AG09319 (cell line): ENCODE measurements around the gene MUCL3.
"Not testable (repeated sequence)": the region's sequence is repeated elsewhere in the genome, so short reads cannot be mapped to it uniquely, and the experiment has no call there.

ENCODE experiments used
- DNase-seq: peaks from one replicate; pipeline ENCODE4 v3.0.0-alpha.2; 2010; ENCODE audit warnings: low read depth; ENCODE audit errors: extremely low read depth
- CTCF ChIP-seq: IDR thresholded peaks from 2 replicates; pipeline ENCODE4 v1.5.1; 2011; ENCODE audit warnings: low read depth, mild to moderate bottlenecking, inconsistent platforms, low read length, moderate library complexity

Gene MUCL3

DNA sequence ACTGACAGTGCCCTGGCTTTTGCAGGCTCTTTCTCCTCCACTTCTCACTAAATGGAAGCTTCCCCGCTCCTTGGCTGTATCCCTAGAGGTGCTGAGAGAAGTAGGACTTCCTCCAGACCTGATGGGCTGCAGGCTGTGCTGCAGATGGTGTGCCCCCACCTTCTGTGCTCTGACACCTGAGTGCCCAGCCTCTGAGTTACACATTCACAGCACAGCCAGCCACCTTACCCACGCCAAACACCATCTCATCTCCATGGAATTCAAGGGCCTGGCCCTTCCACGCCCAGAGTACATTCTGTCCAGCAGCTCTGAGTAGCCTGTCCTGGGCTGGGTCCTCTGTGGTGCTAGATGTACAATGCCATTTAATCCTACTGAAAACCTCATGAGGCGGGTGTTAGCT lies 14.1 kb upstream of the MUCL3 start:
- DNase-seq = no peak
- TF ChIP-seq CTCF = no peak

DNA sequence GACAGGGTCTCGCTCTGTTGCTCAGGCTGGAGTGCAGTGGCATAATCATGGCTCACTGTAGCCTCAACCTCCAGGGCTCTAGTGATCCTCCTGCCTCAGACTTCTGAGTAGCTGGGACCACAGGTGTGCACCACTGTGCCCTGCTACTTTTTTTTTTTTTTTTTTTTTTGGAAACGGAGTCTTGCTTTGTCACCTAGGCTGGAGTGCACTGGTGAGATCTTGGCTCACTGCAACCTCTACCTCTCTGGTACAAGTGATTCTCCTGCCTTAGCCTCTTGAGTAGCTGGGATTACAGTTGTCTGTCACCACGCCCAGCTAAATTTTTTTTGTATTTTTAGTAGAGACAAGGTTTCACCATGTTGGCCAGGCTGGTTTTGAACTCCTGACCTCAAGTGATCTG lies 13.7 kb upstream of the MUCL3 start:
- DNase-seq = not testable (repeated sequence)

- TF ChIP-seq CTCF = no peak
- no peak for DNase-seq
Measured at GRCh38 chr6:30928677-30929076, 12.1 kb upstream of the MUCL3 start.

- TF ChIP-seq CTCF = no peak
- no peak for DNase-seq
Measured at GRCh38 chr6:30930506-30930905, 10.3 kb upstream of the MUCL3 start.

DNA sequence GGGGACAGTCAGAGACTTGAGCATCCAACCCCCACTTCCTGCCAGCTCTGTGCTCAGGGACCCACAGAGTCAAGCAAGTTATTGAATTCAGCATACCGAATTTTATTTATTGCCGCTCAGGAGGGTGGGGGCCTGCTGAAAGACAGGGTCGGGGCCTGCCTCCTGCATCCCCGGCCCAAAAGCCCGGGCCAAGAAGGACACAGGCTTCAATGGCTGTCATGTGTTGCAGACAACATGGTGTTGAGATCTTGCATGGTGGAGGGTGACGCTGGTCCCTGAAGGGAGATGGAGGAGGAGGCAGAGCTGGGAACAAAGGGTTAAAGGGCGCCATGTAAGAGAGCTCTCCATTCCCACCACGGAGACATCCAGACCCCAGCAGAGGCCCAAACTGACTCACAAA lies 9.5 kb upstream of the MUCL3 start:
- DNase-seq = no peak
- TF ChIP-seq CTCF = no peak

- no peak for DNase-seq
- no peak for TF ChIP-seq CTCF
Measured at GRCh38 chr6:30931969-30932645, 8.7 kb upstream of the MUCL3 start, which contains the start of gene SFTA2. Gene SFTA2 (minus strand): TSS chr6:30932170. CDS start chr6:30932096, 74 bp downstream.

GRCh38 chr6:30932665-30933365 lies 8.0 kb upstream of the MUCL3 start:
- no peak for TF ChIP-seq CTCF
- no peak for DNase-seq

DNA sequence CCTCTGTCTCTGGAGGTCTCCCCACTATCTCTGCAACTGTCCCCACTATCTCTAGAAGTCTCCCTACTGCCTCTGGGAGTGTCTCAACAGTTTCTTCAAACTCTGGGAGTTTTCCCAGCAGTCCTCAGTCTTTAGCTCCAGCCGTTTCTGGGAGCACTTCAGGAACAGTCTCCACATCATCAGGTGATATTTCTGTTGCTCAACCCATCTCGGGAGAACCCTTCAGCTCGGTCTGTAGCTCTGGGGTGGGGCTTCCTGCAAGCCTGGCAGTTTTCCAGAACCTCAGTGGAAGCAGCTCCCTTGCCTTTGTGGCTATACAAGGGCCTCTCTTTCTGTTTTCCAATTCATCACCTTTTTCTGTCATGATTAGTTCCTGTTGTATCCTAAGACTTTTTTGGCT lies 5.8 kb upstream of the MUCL3 start:
- no peak for DNase-seq
- TF ChIP-seq CTCF = no peak
